Heart right ventricle (tissue), 16 donors: Measurements from ENCODE around the gene NSD1. TPM values are rescaled to one million over a fixed set of nuclear protein-coding genes. Genes with fewer than 3 reads are reported as not detected.

Experiments used
- ATAC-seq, 8 donors: fragments of 200-7000 bp; cut with Tn5 transposase; one replicate each; pipeline ENCODE4 v1.9.1; 2020; ENCODE audit warnings: mild to moderate bottlenecking in 8 of 8, moderate library complexity in 8 of 8, moderate number of reproducible peaks in 1 of 8
- DNase-seq, 2 donors: peaks; one replicate each; pipeline ENCODE4 v3.0.0-alpha.2; 2020
- H3K27ac ChIP-seq, 10 donors: fragments of 200-600 bp; sonication (generic) in 2 of 10; one replicate each; pipeline versions ENCODE4 v1.5.0 to v1.8.0; 2020 to 2022; ENCODE audit warnings: mild to moderate bottlenecking in 3 of 10
- H3K27me3 ChIP-seq, 7 donors: fragments of 200-600 bp; one replicate each; pipeline ENCODE4 v1.8.0; 2021 to 2022; ENCODE audit warnings: mild to moderate bottlenecking in 2 of 7
- H3K36me3 ChIP-seq, 9 donors: fragments of 200-600 bp; sonication (generic) in 1 of 9; one replicate each; pipeline versions ENCODE4 v1.5.0 to v1.8.0; 2020 to 2022; ENCODE audit warnings: mild to moderate bottlenecking in 2 of 9
- H3K4me1 ChIP-seq, 9 donors: fragments of 200-600 bp; sonication (generic) in 1 of 9; one replicate each; pipeline versions ENCODE4 v1.5.0 to v1.8.0; 2020 to 2022; ENCODE audit warnings: mild to moderate bottlenecking in 4 of 9
- H3K4me3 ChIP-seq, 10 donors: fragments of 200-600 bp; sonication (generic) in 2 of 10; one replicate each; pipeline versions ENCODE4 v1.5.0 to v1.8.0; 2020 to 2022; ENCODE audit warnings: mild to moderate bottlenecking in 7 of 10, moderate library complexity in 2 of 10
- H3K9me3 ChIP-seq, 11 donors: fragments of 200-600 bp in 10 of 11; sonication (generic) in 2 of 11; one replicate each; pipeline versions ENCODE4 v1.5.0 to v1.8.0; 2013 to 2022; ENCODE audit warnings: mild to moderate bottlenecking in 2 of 11, control low read depth in 1 of 11, moderate library complexity in 1 of 11
- WGBS, 2 donors: extraction: QIAGEN DNeasy Blood & Tissue Kit; methylation state at CpG; one replicate each; pipeline ENCODE4 v1.1.7; 2013; ENCODE audit warnings: inconsistent platforms in 1 of 2; 5-methylcytosine and 5-hydroxymethylcytosine counted together
- intact Hi-C, 10 donors: fragments of 100-400 bp; cut with DNase I; formaldehyde crosslinking; loops; one replicate each; pipeline versions ENCODE4 v1.11.1 to v1.14.2; 2022
- polyA plus RNA-seq, 2 donors: library from polyadenylated mRNA; stranded (reverse); fragments of 200-250 nt; gene quantifications; one replicate each; pipeline ENCODE4 v1.2.3, GENCODE V29; 2013
- total RNA-seq, 10 donors: library from RNA; stranded (reverse); fragmentation: NEBNext Ultra II Directional in 3 of 10; extraction: Animal tissue kit (Norgen Biotek cat#: 25700) in 3 of 10; gene quantifications; one replicate each; pipeline versions ENCODE4 v1.2.1 to v1.2.4, GENCODE V29; 2021 to 2023
- TF ChIP-seq, protein P1 (sequence below), 9 donors: fragments of 200-600 bp; sonication (generic) in 2 of 9; IDR thresholded peaks; one replicate each; pipeline versions ENCODE4 v1.5.0 to v1.8.0; 2021 to 2022; ENCODE audit warnings: antibody characterized with exemption in 9 of 9, mild to moderate bottlenecking in 5 of 9, moderate library complexity in 1 of 9
- donor health status: Arrhythmogenic right ventricular cardiomyopathy.
- donor health status: ischemic (EF 13 %, LVEDD 7.1; RV severe dilation, severe dysfunction).
- donor health status: healthy with polysubstance abuse.
- donor health status: DM: no; HTN: yes; CAD: no.
- donor health status: DM: no; HTN: no; CAD: no.
- donor health status: ischemic (EF 25% LVEDD 6.9; RV normal size, moderate dysfunction).
- donor health status: ischemic (EF 25% LVEDD 5.7; RV mildly dilated, moderate dysfunction).
- donor health status: healthy.
- donor health status: DM: yes; HTN: yes; CAD: no.
- donor health status: Ischemic cardiomyopathy.
- donor health status: ischemic (EF 35%, LVEDD 5.7; RV mildly dilated, moderate dysfunction).
- donor health status: nonischemic (EF 11% LVEDD 7.7; RV severe dilation, severe dysfunction).
- donor health status: DM: yes; HTN: yes; CAD: no.
- donor health status: PGD.
- donor health status: ischemic (EF 29% LVEDD 5.4; RV normal size, mild dysfunction).
- donor health status: nonischemic (EF 23%, LVEDD 6.1; RV moderate dilation, normal function).

Gene NSD1
- total and polyA plus RNA-seq, 12 donors = 5.6 to 62.9 (median 47.1) TPM

DNA sequence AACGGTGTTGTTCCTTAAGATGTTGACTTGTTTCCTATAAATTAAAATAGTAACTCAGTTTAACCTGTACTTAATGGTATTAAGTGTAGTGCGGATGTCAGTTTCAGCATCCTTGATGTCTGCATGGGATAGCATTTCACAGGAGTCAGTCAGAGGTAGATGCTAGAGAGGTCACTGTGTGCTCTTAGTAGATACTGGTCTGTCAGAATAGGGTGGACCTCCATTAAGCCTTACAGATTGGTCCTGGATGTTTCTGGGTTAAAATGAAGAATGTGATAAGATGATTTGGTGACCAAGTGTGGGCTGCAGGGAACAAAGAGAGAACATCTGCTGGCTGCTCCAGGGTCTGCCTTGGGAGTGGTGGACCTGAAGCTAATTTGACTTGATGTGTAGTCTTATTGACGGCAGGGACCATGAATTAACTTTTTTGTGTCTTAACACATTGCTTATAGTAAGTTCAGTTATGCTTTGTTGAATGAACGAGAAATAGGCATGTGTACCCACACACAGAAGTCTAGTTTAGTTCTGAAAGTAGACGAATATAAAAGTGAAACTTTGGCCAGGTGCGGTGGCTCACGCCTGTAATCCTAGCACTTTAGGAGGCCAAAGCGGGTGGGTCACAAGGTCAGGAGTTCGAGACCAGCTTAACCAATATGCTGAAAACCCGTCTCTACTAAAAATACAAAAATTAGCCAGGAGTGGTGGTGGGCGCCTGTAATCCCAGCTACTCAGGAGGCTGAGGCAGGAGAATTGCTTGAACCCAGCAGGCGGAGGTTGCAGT, 157.4 kb downstream of the NSD1 start:
- H3K27ac ChIP-seq = no peak overlapping the region
- no peak overlapping the region for H3K4me3 ChIP-seq
- H3K9me3 ChIP-seq = no peaks in the 10 kb centered on the region
- H3K4me1 ChIP-seq = peaks cover 3 to 18% (median 11%) of the 10 kb centered on the region in 9 donors
- DNase-seq = no peak
- WGBS, 2 donors = 95 to 97% methylated on average over 12 of the region's 12 CpGs
- intact Hi-C loops = loop anchor here in 1 of 10 donors (10.0 kb wide), 1 partner anchor 176 kb away; no protein-coding TSS in a partner anchor
- no peaks in the 10 kb centered on the region for H3K27me3 ChIP-seq
- peaks cover 0 to 100% (median 66%) of the 10 kb centered on the region in 9 donors for H3K36me3 ChIP-seq
- TF ChIP-seq, protein P1, sequence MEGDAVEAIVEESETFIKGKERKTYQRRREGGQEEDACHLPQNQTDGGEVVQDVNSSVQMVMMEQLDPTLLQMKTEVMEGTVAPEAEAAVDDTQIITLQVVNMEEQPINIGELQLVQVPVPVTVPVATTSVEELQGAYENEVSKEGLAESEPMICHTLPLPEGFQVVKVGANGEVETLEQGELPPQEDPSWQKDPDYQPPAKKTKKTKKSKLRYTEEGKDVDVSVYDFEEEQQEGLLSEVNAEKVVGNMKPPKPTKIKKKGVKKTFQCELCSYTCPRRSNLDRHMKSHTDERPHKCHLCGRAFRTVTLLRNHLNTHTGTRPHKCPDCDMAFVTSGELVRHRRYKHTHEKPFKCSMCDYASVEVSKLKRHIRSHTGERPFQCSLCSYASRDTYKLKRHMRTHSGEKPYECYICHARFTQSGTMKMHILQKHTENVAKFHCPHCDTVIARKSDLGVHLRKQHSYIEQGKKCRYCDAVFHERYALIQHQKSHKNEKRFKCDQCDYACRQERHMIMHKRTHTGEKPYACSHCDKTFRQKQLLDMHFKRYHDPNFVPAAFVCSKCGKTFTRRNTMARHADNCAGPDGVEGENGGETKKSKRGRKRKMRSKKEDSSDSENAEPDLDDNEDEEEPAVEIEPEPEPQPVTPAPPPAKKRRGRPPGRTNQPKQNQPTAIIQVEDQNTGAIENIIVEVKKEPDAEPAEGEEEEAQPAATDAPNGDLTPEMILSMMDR (IDR thresholded peaks at IDR 0.05) = no peak
- ATAC-seq = no peak

DNA sequence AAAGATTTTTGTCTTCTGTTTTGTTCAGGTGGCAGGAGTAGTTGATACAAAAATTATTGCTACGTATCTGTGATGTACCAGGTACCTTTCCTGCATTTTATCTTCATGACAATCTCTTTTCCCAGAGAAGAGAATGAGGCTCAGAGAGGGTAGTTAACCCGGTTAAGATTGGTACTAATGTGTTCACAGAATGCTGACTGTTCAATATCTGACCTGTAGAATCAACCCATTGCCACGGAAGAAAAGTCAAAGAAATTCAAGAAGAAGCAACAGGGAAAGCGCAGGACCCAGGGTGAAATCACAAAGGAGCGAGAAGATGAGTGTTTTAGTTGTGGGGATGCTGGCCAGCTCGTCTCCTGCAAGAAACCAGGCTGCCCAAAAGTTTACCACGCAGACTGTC, 158.2 kb downstream of the NSD1 start:
- no peak overlapping the region for H3K27ac ChIP-seq
- H3K36me3 ChIP-seq = peaks cover 0 to 100% (median 60%) of the 10 kb centered on the region in 9 donors
- no peaks in the 10 kb centered on the region for H3K9me3 ChIP-seq
- WGBS, 2 donors = 97 to 99% methylated on average over 7 of the region's 7 CpGs
- intact Hi-C loops = loop anchor here in 1 of 10 donors (10.0 kb wide), 1 partner anchor 177 kb away; no protein-coding TSS in a partner anchor
- peaks cover 8 to 25% (median 18%) of the 10 kb centered on the region in 9 donors for H3K4me1 ChIP-seq
- H3K27me3 ChIP-seq = no peaks in the 10 kb centered on the region
- H3K4me3 ChIP-seq = no peak overlapping the region
- TF ChIP-seq, protein P1 (IDR thresholded peaks at IDR 0.05) = no peak
- ATAC-seq (no peak), DNase-seq (no peak)

DNA sequence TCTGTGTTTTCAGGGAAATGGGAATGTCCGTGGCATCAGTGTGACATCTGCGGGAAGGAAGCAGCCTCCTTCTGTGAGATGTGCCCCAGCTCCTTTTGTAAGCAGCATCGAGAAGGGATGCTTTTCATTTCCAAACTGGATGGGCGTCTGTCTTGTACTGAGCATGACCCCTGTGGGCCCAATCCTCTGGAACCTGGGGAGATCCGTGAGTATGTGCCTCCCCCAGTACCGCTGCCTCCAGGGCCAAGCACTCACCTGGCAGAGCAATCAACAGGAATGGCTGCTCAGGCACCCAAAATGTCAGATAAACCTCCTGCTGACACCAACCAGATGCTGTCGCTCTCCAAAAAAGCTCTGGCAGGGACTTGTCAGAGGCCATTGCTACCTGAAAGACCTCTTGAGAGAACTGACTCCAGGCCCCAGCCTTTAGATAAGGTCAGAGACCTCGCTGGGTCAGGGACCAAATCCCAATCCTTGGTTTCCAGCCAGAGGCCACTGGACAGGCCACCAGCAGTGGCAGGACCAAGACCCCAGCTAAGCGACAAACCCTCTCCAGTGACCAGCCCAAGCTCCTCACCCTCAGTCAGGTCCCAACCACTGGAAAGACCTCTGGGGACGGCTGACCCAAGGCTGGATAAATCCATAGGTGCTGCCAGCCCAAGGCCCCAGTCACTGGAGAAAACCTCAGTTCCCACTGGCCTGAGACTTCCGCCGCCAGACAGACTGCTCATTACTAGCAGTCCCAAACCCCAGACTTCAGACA, 160.4 kb downstream of the NSD1 start:
- Histone ChIP-seq H3K4me1 (peaks cover 10 to 34% (median 24%) of the 10 kb centered on the region in 9 donors), H3K27me3 (no peaks in the 10 kb centered on the region), H3K36me3 (peaks cover 0 to 93% (median 44%) of the 10 kb centered on the region in 9 donors), H3K9me3 (no peaks in the 10 kb centered on the region), H3K4me3 (no peak overlapping the region), H3K27ac (peak overlapping the region in 1 of 10 donors; percentile 17)
- WGBS, 2 donors = 86 to 90% methylated on average over 12 of the region's 12 CpGs
- TF ChIP-seq, protein P1 (IDR thresholded peaks at IDR 0.05) = no peak
- ATAC-seq (peak in 2 of 8 donors; percentile 3 to 29), DNase-seq (no peak)
- intact Hi-C loops = loop anchor here in 1 of 10 donors (10.0 kb wide), 1 partner anchor 179 kb away; no protein-coding TSS in a partner anchor

DNA sequence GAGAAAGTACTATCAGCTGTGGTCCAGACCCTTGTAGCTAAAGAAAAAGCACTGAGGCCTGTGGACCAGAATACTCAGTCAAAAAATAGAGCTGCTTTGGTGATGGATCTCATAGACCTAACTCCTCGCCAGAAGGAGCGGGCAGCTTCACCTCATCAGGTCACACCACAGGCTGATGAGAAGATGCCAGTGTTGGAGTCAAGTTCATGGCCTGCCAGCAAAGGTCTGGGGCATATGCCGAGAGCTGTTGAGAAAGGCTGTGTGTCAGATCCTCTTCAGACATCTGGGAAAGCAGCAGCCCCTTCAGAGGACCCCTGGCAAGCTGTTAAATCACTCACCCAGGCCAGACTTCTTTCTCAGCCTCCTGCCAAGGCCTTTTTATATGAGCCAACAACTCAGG, 161.1 kb downstream of the NSD1 start:
- ATAC-seq = peak in 5 of 8 donors; percentile 22 to 80 (median 77)
- Histone ChIP-seq H3K4me3 (no peak overlapping the region), H3K27ac (peak overlapping the region in 2 of 10 donors; percentile 7 to 17), H3K4me1 (peaks cover 10 to 41% (median 26%) of the 10 kb centered on the region in 9 donors), H3K36me3 (peaks cover 0 to 90% (median 40%) of the 10 kb centered on the region in 9 donors), H3K27me3 (no peaks in the 10 kb centered on the region), H3K9me3 (no peaks in the 10 kb centered on the region)
- TF ChIP-seq, protein P1 (IDR thresholded peaks at IDR 0.05) = no peak
- 48 to 76% methylated on average over 3 of the region's 3 CpGs for WGBS, 2 donors
- no peak for DNase-seq
- intact Hi-C loops = loop anchor here in 1 of 10 donors (10.0 kb wide), 1 partner anchor 180 kb away; no protein-coding TSS in a partner anchor
